Stimulated activated CD4-positive, alpha-beta T cell treated with anti-CD3 and anti-CD28 coated beads, Interleukin-2, amount 100 ng/mL, for 24 hours (primary cell): Measurements from ENCODE around the gene MAGI2.

Source experiments
- DNase-seq, 2 donors: peaks; one replicate each; pipeline ENCODE4 v3.0.0-alpha.2; 2020

Gene MAGI2

GRCh38 chr7:79241288-79242060, 212.0 kb downstream of the MAGI2 start:
- DNase-seq: no peak

GRCh38 chr7:79240413-79240812, 213.1 kb downstream of the MAGI2 start:
- DNase-seq: no peak

GRCh38 chr7:79236352-79237028, 217.0 kb downstream of the MAGI2 start:
- no peak for DNase-seq

- no peak for DNase-seq
Observed at GRCh38 chr7:79227044-79227443, 226.4 kb downstream of the MAGI2 start.

- DNase-seq: no peak
Observed at GRCh38 chr7:79221211-79221610, 232.3 kb downstream of the MAGI2 start.

- no peak for DNase-seq
Observed at GRCh38 chr7:79217976-79218626, 235.4 kb downstream of the MAGI2 start.

- DNase-seq: no peak
Observed at GRCh38 chr7:79217468-79217867, 236.0 kb downstream of the MAGI2 start.

GRCh38 chr7:79216236-79216635, 237.2 kb downstream of the MAGI2 start:
- DNase-seq: no peak

- no peak for DNase-seq
Observed at GRCh38 chr7:79212334-79212733, 241.1 kb downstream of the MAGI2 start.

- no peak for DNase-seq
Observed at GRCh38 chr7:79211724-79212123, 241.7 kb downstream of the MAGI2 start.

- no peak for DNase-seq
Observed at GRCh38 chr7:79199961-79200360, 253.5 kb downstream of the MAGI2 start.

- DNase-seq: no peak
Observed at GRCh38 chr7:79199266-79199665, 254.2 kb downstream of the MAGI2 start.

- no peak for DNase-seq
Observed at GRCh38 chr7:79185605-79186004, 267.9 kb downstream of the MAGI2 start.

- no peak for DNase-seq
Observed at GRCh38 chr7:79182283-79182682, 271.2 kb downstream of the MAGI2 start.

GRCh38 chr7:79180533-79180932, 272.9 kb downstream of the MAGI2 start:
- DNase-seq: no peak

- DNase-seq: no peak
Observed at GRCh38 chr7:79176859-79177477, 276.5 kb downstream of the MAGI2 start.

GRCh38 chr7:79175374-79175773, 278.1 kb downstream of the MAGI2 start:
- DNase-seq: no peak

- no peak for DNase-seq
Observed at GRCh38 chr7:79165225-79165624, 288.2 kb downstream of the MAGI2 start.

GRCh38 chr7:79159040-79159664, 294.3 kb downstream of the MAGI2 start:
- no peak for DNase-seq

- DNase-seq: no peak
Observed at GRCh38 chr7:79157281-79157680, 296.2 kb downstream of the MAGI2 start.

GRCh38 chr7:79149831-79150230, 303.6 kb downstream of the MAGI2 start:
- no peak for DNase-seq

GRCh38 chr7:79142706-79143105, 310.8 kb downstream of the MAGI2 start:
- no peak for DNase-seq

GRCh38 chr7:79141252-79141651, 312.2 kb downstream of the MAGI2 start:
- no peak for DNase-seq
